ENCODE measurements around the gene LMOD1.

GRCh38 chr1:201925301-201925567 is 21.1 kb downstream of the LMOD1 start:
- TF ChIP-seq, protein P1, sequence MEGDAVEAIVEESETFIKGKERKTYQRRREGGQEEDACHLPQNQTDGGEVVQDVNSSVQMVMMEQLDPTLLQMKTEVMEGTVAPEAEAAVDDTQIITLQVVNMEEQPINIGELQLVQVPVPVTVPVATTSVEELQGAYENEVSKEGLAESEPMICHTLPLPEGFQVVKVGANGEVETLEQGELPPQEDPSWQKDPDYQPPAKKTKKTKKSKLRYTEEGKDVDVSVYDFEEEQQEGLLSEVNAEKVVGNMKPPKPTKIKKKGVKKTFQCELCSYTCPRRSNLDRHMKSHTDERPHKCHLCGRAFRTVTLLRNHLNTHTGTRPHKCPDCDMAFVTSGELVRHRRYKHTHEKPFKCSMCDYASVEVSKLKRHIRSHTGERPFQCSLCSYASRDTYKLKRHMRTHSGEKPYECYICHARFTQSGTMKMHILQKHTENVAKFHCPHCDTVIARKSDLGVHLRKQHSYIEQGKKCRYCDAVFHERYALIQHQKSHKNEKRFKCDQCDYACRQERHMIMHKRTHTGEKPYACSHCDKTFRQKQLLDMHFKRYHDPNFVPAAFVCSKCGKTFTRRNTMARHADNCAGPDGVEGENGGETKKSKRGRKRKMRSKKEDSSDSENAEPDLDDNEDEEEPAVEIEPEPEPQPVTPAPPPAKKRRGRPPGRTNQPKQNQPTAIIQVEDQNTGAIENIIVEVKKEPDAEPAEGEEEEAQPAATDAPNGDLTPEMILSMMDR (IDR thresholded peaks at IDR 0.05): no peak
- no peak for TF ChIP-seq POLR2A (IDR thresholded peaks at IDR 0.05)

Data from heart left ventricle (tissue), 13 donors.